AG04449 (cell line): ENCODE results near the gene FAM174A.

Source experiments
- CTCF ChIA-PET: fragments of 350-600 bp; formaldehyde crosslinking; extraction: SDS; loops from one replicate; lab custom pipeline; 2021; ENCODE audit warnings: antibody characterized with exemption; lab: Yijun Ruan, JAX
- POLR2A ChIA-PET: fragments of 400-600, 350-600 bp; formaldehyde crosslinking; extraction: SDS; loops from one replicate; lab custom pipeline; 2020; ENCODE audit warnings: antibody characterized with exemption, inconsistent platforms; lab: Yijun Ruan, JAX
- DNase-seq: peaks from one replicate; pipeline ENCODE4 v3.0.0-alpha.2; 2010; ENCODE audit warnings: low read depth, low spot score
- H3K4me3 ChIP-seq: 2 replicates; pipeline ENCODE4 v1.5.1; 2011; ENCODE audit warnings: low read depth, mild to moderate bottlenecking, control low read depth, low read length
- CTCF ChIP-seq: IDR thresholded peaks from one replicate; pipeline ENCODE4 v1.5.1; 2011; ENCODE audit warnings: mild to moderate bottlenecking, moderate library complexity, low read length, control low read depth, inconsistent platforms; ENCODE audit not compliant: insufficient read depth; ENCODE audit errors: missing control alignments

Gene FAM174A

GRCh38 chr5:100562821-100563220, 27.6 kb downstream of the FAM174A start:
- CTCF ChIA-PET: no interaction called here
- no peak overlapping the region for H3K4me3 ChIP-seq
- TF ChIP-seq CTCF: no peak
- POLR2A ChIA-PET: no interaction called here
- DNase-seq: no peak

DNA sequence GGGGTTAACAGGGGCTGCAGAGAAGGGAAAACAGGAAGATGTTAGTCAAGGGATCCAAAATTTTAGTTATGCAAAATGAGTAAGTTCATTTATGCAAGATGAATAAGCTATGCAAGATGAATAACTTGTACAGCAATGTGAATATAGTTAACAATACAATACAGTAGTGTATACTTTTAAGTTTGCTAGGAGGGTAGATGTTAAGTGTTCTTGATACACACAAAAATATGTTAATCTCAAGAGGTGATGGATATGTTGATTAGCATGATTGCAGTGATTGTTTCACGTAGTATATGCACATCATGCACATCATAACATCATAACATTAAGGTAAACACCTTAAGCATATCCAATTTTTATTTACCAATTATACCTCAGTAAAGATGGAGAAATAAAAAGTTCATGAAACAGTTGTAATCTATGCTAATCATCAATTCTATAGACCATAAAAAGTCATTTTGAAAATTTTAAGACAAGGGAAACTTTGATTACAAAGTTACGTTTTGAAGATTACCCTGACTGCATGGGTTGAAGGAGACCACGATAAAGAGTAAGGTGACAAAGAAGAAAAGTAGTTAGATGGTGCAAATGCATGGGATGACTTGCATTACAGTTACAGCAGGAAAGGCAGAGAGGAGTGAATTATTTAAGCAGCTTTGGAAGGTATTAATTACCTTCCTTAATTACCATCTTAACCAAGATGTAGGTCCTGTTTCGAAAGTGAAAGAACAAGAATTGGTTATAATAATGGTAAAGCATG, 31.4 kb downstream of the FAM174A start:
- ChIA-PET CTCF (no interaction called here), POLR2A (no interaction called here)
- no peak for TF ChIP-seq CTCF
- no peak for DNase-seq
- no peak overlapping the region for H3K4me3 ChIP-seq

DNA sequence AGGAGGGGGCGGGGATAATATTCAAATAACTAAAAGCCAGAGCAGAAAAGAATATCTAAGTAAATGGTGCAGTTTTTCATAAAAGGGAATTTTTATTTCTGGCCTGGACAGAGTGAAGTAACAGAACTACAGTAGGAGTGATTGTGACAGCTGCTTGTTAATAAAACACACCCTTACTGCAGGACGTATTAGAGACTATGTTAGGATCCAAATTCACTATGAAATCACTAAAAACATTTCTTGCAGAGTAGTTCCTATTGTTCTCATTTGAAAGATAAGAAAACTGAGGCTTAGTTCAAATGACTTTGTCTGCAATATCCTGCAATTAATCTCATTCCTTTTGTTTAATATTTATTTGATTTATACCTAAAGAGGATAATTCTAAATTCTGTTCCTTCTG, 39.5 kb downstream of the FAM174A start:
- TF ChIP-seq CTCF: no peak
- DNase-seq: no peak
- H3K4me3 ChIP-seq: no peak overlapping the region
- CTCF ChIA-PET: no interaction called here
- POLR2A ChIA-PET: no interaction called here

GRCh38 chr5:100575815-100576214, 40.6 kb downstream of the FAM174A start:
- no peak for DNase-seq
- ChIA-PET CTCF (no interaction called here), POLR2A (no interaction called here)
- no peak overlapping the region for H3K4me3 ChIP-seq
- TF ChIP-seq CTCF: no peak

DNA sequence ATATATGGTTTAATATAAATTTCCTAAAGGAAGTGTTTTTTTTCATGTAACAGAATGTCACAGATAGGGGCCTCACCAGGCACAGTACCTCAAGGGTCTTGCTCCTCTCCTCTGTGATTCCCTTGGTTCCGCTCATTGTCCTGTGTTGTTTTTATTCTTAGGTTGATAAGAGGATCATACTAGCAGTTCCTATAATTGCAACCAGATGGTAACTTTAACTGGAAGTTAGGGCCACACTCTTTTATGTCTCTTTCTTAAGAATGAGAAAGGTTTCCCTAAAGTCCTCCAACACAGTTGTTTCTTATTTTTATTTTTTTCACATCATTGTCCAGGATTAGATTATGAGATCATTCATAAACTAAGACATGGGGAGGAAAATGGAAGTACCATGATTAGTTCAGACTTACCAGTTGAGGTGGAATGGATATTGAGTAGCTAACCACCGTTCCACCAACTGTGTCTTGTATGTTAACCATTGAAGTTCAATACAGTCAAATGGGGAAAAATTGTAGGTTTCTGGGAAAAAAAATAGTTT, 41.1 kb downstream of the FAM174A start:
- TF ChIP-seq CTCF: no peak
- ChIA-PET POLR2A (no interaction called here), CTCF (no interaction called here)
- no peak overlapping the region for H3K4me3 ChIP-seq
- no peak for DNase-seq

- ChIA-PET POLR2A (no interaction called here), CTCF (no interaction called here)
- H3K4me3 ChIP-seq: no peak overlapping the region
- DNase-seq: no peak
- TF ChIP-seq CTCF: no peak
Measured at GRCh38 chr5:100577506-100577905, 42.3 kb downstream of the FAM174A start.
